ENCODE results near the gene DLGAP1.

DLGAP1 gene

DNA sequence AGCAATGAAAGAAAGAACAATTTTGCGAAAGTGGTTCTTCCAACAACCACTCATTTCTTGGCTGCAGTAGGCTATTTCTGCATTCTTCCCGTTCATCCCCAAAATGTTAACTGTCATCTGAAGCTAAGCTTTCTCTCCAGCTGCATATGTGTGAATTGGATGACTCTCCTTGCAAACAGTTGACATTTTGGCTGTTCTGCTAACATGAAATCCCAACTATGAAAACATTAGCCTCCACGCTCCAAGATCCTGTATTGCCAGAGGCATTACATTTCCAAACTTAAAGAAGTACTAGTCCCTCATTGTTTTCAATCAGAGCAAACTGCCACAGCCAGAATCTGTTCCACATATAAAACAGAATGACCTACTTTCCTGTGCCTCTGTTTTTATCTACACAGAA lies 916.7 kb downstream of the DLGAP1 start:
- in situ Hi-C loops (cut with MboI; ENCODE audit: low pct_unique_long_range_greater_than_20kb, low sequenced_read_pairs, unreplicated experiment) = no loop called here
- DNase-seq (ENCODE audit: low spot score) = no peak
- TF ChIP-seq, protein P1, sequence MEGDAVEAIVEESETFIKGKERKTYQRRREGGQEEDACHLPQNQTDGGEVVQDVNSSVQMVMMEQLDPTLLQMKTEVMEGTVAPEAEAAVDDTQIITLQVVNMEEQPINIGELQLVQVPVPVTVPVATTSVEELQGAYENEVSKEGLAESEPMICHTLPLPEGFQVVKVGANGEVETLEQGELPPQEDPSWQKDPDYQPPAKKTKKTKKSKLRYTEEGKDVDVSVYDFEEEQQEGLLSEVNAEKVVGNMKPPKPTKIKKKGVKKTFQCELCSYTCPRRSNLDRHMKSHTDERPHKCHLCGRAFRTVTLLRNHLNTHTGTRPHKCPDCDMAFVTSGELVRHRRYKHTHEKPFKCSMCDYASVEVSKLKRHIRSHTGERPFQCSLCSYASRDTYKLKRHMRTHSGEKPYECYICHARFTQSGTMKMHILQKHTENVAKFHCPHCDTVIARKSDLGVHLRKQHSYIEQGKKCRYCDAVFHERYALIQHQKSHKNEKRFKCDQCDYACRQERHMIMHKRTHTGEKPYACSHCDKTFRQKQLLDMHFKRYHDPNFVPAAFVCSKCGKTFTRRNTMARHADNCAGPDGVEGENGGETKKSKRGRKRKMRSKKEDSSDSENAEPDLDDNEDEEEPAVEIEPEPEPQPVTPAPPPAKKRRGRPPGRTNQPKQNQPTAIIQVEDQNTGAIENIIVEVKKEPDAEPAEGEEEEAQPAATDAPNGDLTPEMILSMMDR (IDR thresholded peaks at IDR 0.05; ENCODE audit: extremely low read depth, insufficient read depth, missing control alignments) = no peak

DNA sequence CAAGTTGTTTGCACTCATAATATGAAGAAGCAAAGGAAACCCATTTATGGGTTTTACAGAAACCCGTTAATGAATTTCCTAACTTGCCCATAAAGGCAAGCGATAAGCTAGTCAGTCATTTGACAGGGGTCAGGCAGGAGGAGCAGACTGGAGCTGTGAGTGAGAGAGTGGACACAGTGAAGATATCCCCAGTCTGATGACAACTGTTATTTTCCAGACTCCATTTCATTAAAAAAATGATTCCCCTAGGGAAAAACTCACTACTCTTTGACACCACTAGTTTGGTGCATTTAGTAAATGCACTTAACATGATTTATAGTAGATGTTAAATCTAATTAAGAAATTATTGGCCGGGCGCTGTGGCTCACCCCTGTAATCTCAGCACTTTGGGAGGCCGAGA lies 924.3 kb downstream of the DLGAP1 start:
- in situ Hi-C loops (cut with MboI; ENCODE audit: low pct_unique_long_range_greater_than_20kb, low sequenced_read_pairs, unreplicated experiment) = no loop called here
- TF ChIP-seq, protein P1 (IDR thresholded peaks at IDR 0.05; ENCODE audit: extremely low read depth, insufficient read depth, missing control alignments) = no peak
- DNase-seq (ENCODE audit: low spot score) = no peak

DNA sequence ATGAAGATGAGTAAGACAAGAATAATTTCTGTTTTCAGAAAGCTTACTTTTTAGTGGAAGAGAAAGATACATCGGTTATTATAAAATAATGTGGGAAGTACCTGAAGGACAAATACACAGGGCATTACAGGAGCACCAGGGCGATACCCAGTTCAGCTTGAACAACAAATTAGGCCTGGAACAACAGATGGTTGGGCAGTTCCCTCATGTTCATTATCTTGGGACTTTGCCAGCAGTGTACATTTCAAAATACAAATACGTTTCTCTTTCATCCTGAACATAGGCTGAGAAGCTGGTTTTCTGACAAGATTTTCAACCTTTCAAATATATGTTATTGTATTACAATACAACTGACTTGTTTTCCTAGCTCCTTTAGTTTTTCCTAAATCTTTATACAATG lies 925.5 kb downstream of the DLGAP1 start:
- TF ChIP-seq, protein P1 (IDR thresholded peaks at IDR 0.05; ENCODE audit: extremely low read depth, insufficient read depth, missing control alignments) = no peak
- no peak for DNase-seq (ENCODE audit: low spot score)
- in situ Hi-C loops (cut with MboI; ENCODE audit: low pct_unique_long_range_greater_than_20kb, low sequenced_read_pairs, unreplicated experiment) = no loop called here

DNA sequence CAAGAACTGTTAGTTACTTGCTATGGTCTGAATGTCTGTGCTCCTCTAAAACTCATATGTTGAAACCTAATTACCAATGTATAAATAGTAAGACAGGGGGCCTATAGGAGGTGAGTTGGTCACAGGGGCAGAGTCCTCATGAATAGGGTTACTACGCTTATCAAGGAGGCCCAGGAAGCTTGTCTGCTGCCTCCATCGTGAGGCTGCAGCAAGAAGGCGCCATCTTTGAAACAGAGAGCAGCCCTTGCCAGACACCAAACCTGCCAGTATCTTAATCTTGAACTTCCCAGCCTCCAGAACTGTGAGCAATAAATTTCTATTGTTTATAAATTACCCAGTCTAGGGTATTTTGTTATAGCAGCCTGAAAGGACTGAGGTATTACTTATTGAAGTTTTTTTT lies 926.0 kb downstream of the DLGAP1 start:
- in situ Hi-C loops (cut with MboI; ENCODE audit: low pct_unique_long_range_greater_than_20kb, low sequenced_read_pairs, unreplicated experiment) = no loop called here
- TF ChIP-seq, protein P1 (IDR thresholded peaks at IDR 0.05; ENCODE audit: extremely low read depth, insufficient read depth, missing control alignments) = no peak
- no peak for DNase-seq (ENCODE audit: low spot score)

DNA sequence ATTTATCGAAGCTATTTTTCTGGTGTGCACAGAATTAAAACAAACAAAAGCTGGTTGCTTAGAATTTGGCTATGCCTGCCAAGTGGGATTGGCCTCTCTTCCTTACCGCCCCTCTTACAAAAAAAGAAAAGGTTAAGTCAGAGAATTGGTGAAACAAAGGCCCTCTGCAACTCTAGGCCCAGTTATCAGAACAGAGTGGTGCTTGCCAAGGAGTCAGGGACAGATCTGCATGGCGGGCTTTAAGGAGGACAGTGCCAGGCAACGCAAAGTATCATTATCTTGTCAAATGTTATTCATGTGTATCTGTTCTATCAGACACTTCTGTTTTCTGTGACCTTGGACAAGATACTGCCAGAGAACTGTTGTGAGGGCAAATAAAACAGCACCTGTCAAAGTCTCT lies 926.9 kb downstream of the DLGAP1 start:
- TF ChIP-seq, protein P1 (IDR thresholded peaks at IDR 0.05; ENCODE audit: extremely low read depth, insufficient read depth, missing control alignments) = no peak
- in situ Hi-C loops (cut with MboI; ENCODE audit: low pct_unique_long_range_greater_than_20kb, low sequenced_read_pairs, unreplicated experiment) = no loop called here
- DNase-seq (ENCODE audit: low spot score) = no peak

DNA sequence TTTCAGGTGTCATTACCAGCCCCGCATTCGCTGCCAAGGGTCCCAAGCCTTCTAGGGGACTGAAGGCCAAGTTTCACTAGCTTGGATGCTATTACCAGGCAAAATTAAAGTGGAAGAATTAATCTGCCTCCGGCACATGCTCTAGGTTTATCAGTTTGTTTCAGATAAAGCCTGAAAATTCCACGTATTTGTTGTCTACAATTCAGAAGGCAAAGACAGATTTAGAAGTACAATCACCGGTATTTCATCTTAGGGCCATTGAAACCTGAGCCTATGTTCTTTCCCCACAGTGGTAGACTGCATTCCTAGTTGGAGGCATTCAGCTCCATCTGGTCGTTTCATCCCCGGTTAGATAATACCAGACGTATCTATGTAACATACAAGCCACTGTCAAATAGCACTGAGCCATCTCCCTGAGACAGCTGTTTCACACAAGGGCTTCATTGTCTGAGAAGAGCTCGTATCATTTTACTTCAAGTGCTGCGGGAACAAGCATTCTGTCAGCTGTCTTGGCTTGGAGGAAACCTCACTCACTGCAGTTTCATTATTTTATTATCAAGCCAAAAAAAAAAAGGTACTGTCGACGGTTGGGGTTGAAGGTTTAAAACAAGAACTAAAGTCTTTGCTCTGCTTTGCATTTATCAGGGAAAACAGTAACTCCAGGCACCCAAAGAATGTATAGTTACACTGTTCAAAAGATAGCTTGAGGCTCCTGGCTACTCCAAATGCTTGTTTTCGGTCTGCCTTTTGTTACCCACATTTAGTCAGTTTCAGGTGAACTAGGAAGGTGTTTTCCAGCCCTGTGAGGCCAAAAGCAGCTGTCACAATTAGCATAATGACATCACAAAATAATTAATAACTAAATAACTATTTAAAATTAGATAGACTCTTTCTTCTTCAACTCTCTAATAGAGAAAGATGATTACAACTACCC lies 928.4 kb downstream of the DLGAP1 start:
- in situ Hi-C loops (cut with MboI; ENCODE audit: low pct_unique_long_range_greater_than_20kb, low sequenced_read_pairs, unreplicated experiment) = no loop called here
- DNase-seq (ENCODE audit: low spot score) = peak; percentile 45
- TF ChIP-seq, protein P1 (IDR thresholded peaks at IDR 0.05; ENCODE audit: extremely low read depth, insufficient read depth, missing control alignments) = no peak

Data from GM13977 (cell line).